H1 (cell line): Measurements from ENCODE around the gene NUP155. TPM values are rescaled to one million over a fixed set of nuclear protein-coding genes. Genes with fewer than 3 reads are reported as not detected.

Source experiments
- CTCF ChIA-PET: fragments of 300-600 bp; sonication (Branson Sonifier 250); formaldehyde crosslinking; loops from one replicate; lab custom pipeline; 2021; ENCODE audit not compliant: partially characterized antibody; lab: Charles Lee
- POLR2A ChIA-PET: fragments of 300-600 bp; sonication (Branson Sonifier 250); formaldehyde crosslinking; loops from one replicate; lab custom pipeline; 2021; ENCODE audit warnings: inconsistent platforms; ENCODE audit not compliant: partially characterized antibody; lab: Charles Lee
- DNase-seq, 2 experiments: peaks; one replicate each; pipeline versions ENCODE4 v3.0.0 to v3.0.0-alpha.2; 2010 to 2022; ENCODE audit warnings: low spot score in 2 of 2, low read depth in 1 of 2, mixed read lengths in 1 of 2
- FAIRE-seq: peaks from 2 replicates; lab custom pipeline; 2011; peaks lifted over from hg19 to GRCh38; lab: Jason Lieb, UNC
- H2AFZ ChIP-seq: 2 replicates; pipeline ENCODE4 v1.8.1; 2012; ENCODE audit warnings: low read length, inconsistent platforms
- H2AK5ac ChIP-seq: 2 replicates; pipeline ENCODE4 v1.6.1; 2013; ENCODE audit warnings: low read depth, low read length
- H2BK120ac ChIP-seq: replicated peaks from 2 replicates; pipeline ENCODE3; 2013; ENCODE audit warnings: low read depth, low read length, inconsistent platforms
- H2BK12ac ChIP-seq: 2 replicates; pipeline ENCODE4 v1.6.1; 2013; ENCODE audit warnings: low read depth, low read length
- H2BK15ac ChIP-seq: 2 replicates; pipeline ENCODE4 v1.6.1; 2013; ENCODE audit warnings: low read length
- H2BK20ac ChIP-seq: 2 replicates; pipeline ENCODE4 v1.6.1; 2013; ENCODE audit warnings: low read length
- H2BK5ac ChIP-seq: 2 replicates; pipeline ENCODE4 v1.6.1; 2013; ENCODE audit warnings: low read depth, low read length
- H3K14ac ChIP-seq: 2 replicates; pipeline ENCODE4 v1.6.1; 2013; ENCODE audit warnings: inconsistent platforms; ENCODE audit not compliant: insufficient read length
- H3K18ac ChIP-seq: 2 replicates; pipeline ENCODE4 v1.6.1; 2013; ENCODE audit warnings: low read length; ENCODE audit errors: extremely low read depth
- H3K23ac ChIP-seq: 2 replicates; pipeline ENCODE4 v1.6.1; 2013; ENCODE audit warnings: inconsistent platforms; ENCODE audit not compliant: insufficient read length
- H3K23me2 ChIP-seq: 2 replicates; pipeline ENCODE4 v1.6.1; 2013; ENCODE audit warnings: low read depth, low read length
- H3K27ac ChIP-seq: 2 replicates; pipeline ENCODE4 v1.6.1; 2011; ENCODE audit warnings: low read depth, low read length, inconsistent platforms
- H3K27me3 ChIP-seq, 4 experiments: replicated peaks in 1 of 4; 1 replicate in 1 of 4; 2 replicates in 3 of 4; pipeline versions ENCODE4 v1.6.1 to v1.8.1; 2011 to 2013; ENCODE audit warnings: low read length in 3 of 4, mild to moderate bottlenecking in 3 of 4, inconsistent platforms in 2 of 4, mixed read lengths in 2 of 4, moderate library complexity in 1 of 4; ENCODE audit not compliant: control insufficient read depth in 3 of 4, insufficient read depth in 3 of 4; ENCODE audit errors: extremely low read depth in 1 of 4
- H3K36me3 ChIP-seq, 4 experiments: 2 replicates each; pipeline versions ENCODE4 v1.6.1 to v1.8.1; 2011 to 2013; ENCODE audit warnings: mild to moderate bottlenecking in 4 of 4, low read length in 3 of 4, moderate library complexity in 2 of 4, control low read depth in 1 of 4, inconsistent platforms in 1 of 4; ENCODE audit not compliant: insufficient read depth in 4 of 4, control insufficient read depth in 2 of 4
- H3K4ac ChIP-seq: replicated peaks from 2 replicates; pipeline ENCODE3; 2013; ENCODE audit warnings: low read length, low read depth, mixed read lengths, inconsistent platforms; ENCODE audit not compliant: insufficient read length
- H3K4me1 ChIP-seq, 4 experiments: replicated peaks in 1 of 4; 1 replicate in 1 of 4; 2 replicates in 3 of 4; pipeline versions ENCODE4 v1.6.1 to v1.8.1; 2011 to 2013; ENCODE audit warnings: low read length in 3 of 4, inconsistent platforms in 2 of 4, mixed read lengths in 1 of 4; ENCODE audit not compliant: insufficient read depth in 4 of 4, control insufficient read depth in 3 of 4
- H3K4me2 ChIP-seq, 2 experiments: 2 replicates each; pipeline versions ENCODE4 v1.6.1 to v1.8.1; 2011 to 2013; ENCODE audit warnings: low read depth in 2 of 2, low read length in 2 of 2, control low read depth in 1 of 2, inconsistent platforms in 1 of 2, mild to moderate bottlenecking in 1 of 2; ENCODE audit not compliant: insufficient read depth in 1 of 2
- H3K4me3 ChIP-seq, 4 experiments: fragments of 200-600, 300-600 bp in 1 of 4; sonication (generic), shearing (Covaris generic), sonication (Bioruptor Twin) in 1 of 4; 2 replicates each; pipeline versions ENCODE4 v1.5.1 to v1.8.1; 2011 to 2016; ENCODE audit warnings: low read length in 4 of 4, low read depth in 3 of 4, control low read depth in 2 of 4, inconsistent platforms in 2 of 4, mild to moderate bottlenecking in 2 of 4, mixed read lengths in 1 of 4, moderate library complexity in 1 of 4; ENCODE audit not compliant: insufficient read depth in 2 of 4; ENCODE audit errors: extremely low read depth in 1 of 4
- H3K56ac ChIP-seq: replicated peaks from 2 replicates; pipeline ENCODE3; 2013; ENCODE audit warnings: low read depth, mild to moderate bottlenecking, mixed read lengths, low read length, inconsistent platforms; ENCODE audit not compliant: insufficient read length
- H3K79me1 ChIP-seq: 2 replicates; pipeline ENCODE4 v1.6.1; 2013; ENCODE audit warnings: low read depth, low read length, control low read depth
- H3K79me2 ChIP-seq, 2 experiments: 2 replicates each; pipeline versions ENCODE4 v1.6.1 to v1.8.1; 2012 to 2013; ENCODE audit warnings: low read length in 2 of 2, mild to moderate bottlenecking in 2 of 2, inconsistent platforms in 1 of 2; ENCODE audit not compliant: insufficient read depth in 2 of 2, control insufficient read depth in 1 of 2
- H3K9ac ChIP-seq, 4 experiments: replicated peaks in 1 of 4; 1 replicate in 1 of 4; 2 replicates in 3 of 4; pipeline versions ENCODE4 v1.6.1 to v1.8.1; 2011 to 2013; ENCODE audit warnings: low read depth in 3 of 4, low read length in 3 of 4, control low read depth in 2 of 4, mild to moderate bottlenecking in 2 of 4, moderate library complexity in 2 of 4, inconsistent platforms in 1 of 4; ENCODE audit errors: extremely low read depth in 1 of 4
- H3K9me3 ChIP-seq, 2 experiments: 2 replicates each; pipeline versions ENCODE4 v1.6.1 to v1.8.1; 2012 to 2013; ENCODE audit warnings: mild to moderate bottlenecking in 2 of 2, moderate library complexity in 2 of 2, control low read depth in 1 of 2, inconsistent platforms in 1 of 2, low read depth in 1 of 2, low read length in 1 of 2, mixed read lengths in 1 of 2; ENCODE audit not compliant: insufficient read depth in 2 of 2
- H4K20me1 ChIP-seq, 2 experiments: replicated peaks in 1 of 2; 2 replicates each; pipeline versions ENCODE3 to v1.8.1; 2011 to 2013; ENCODE audit warnings: inconsistent platforms in 2 of 2, low read length in 2 of 2, mild to moderate bottlenecking in 1 of 2; ENCODE audit not compliant: insufficient read depth in 2 of 2, control insufficient read depth in 1 of 2
- H4K5ac ChIP-seq: 2 replicates; pipeline ENCODE4 v1.6.1; 2013; ENCODE audit warnings: low read length, low read depth, mixed read lengths, inconsistent platforms; ENCODE audit not compliant: insufficient read length
- H4K8ac ChIP-seq: 2 replicates; pipeline ENCODE4 v1.8.0; 2013; ENCODE audit warnings: mild to moderate bottlenecking, moderate library complexity, low read length, inconsistent platforms; ENCODE audit not compliant: insufficient read depth; ENCODE audit errors: extremely low read depth
- H4K91ac ChIP-seq: replicated peaks from 2 replicates; pipeline ENCODE3; 2013; ENCODE audit warnings: low read length, mixed read lengths, inconsistent platforms; ENCODE audit not compliant: insufficient read length
- BCL11A ChIP-seq, 2 experiments: IDR thresholded peaks; one replicate each; pipeline ENCODE4 v1.6.1; 2011; ENCODE audit warnings: low read depth in 2 of 2, low read length in 2 of 2, mild to moderate bottlenecking in 2 of 2
- EZH2 ChIP-seq: fragments of 200-600 bp; sonication (generic); IDR thresholded peaks from 2 replicates; pipeline ENCODE4 v1.7.1; 2012; ENCODE audit warnings: low read depth, mild to moderate bottlenecking, moderate library complexity, low read length, inconsistent platforms; ENCODE audit not compliant: severe bottlenecking
- JUN ChIP-seq: IDR thresholded peaks from 2 replicates; pipeline ENCODE4 v1.6.1; 2011; ENCODE audit warnings: low read depth, mild to moderate bottlenecking, improper control_type of control experiment, low read length
- POLR2AphosphoS5 ChIP-seq: IDR thresholded peaks from 2 replicates; pipeline ENCODE4 v1.6.1; 2011; ENCODE audit warnings: low read depth, low read length
- POU5F1 ChIP-seq: IDR thresholded peaks from 2 replicates; pipeline ENCODE4 v1.6.1; 2011; ENCODE audit warnings: low read depth, mild to moderate bottlenecking, low read length, moderate library complexity
- SAP30 ChIP-seq: fragments of 300-600 bp; sonication (generic); IDR thresholded peaks from 2 replicates; pipeline ENCODE4 v1.7.1; 2012; ENCODE audit warnings: low read length, moderate library complexity, mild to moderate bottlenecking, inconsistent platforms; ENCODE audit not compliant: insufficient read depth, insufficient replicate concordance
- TBP ChIP-seq: IDR thresholded peaks from 2 replicates; pipeline ENCODE4 v1.6.1; 2011; ENCODE audit warnings: low read depth, low read length, improper control_type of control experiment
- TCF12 ChIP-seq: IDR thresholded peaks from 2 replicates; pipeline ENCODE4 v1.6.1; 2011; ENCODE audit warnings: low read depth, mild to moderate bottlenecking, low read length
- WGBS, 2 experiments: shearing (Covaris generic) in 1 of 2; methylation state at CpG; one replicate each; pipeline versions ENCODE4 v1.1.6 to v1.1.7; 2013 to 2015; ENCODE audit warnings: low lambda C conversion rate in 2 of 2, mixed read lengths in 2 of 2, inconsistent platforms in 1 of 2, low coverage in 1 of 2, missing lambda C conversion rate in 1 of 2; ENCODE audit not compliant: insufficient replicate concordance in 2 of 2, insufficient coverage in 1 of 2, insufficient read length in 1 of 2; ENCODE audit errors: extremely low coverage in 1 of 2, missing lambda C conversion rate in 1 of 2; 5-methylcytosine and 5-hydroxymethylcytosine counted together
- polyA plus RNA-seq, 7 experiments: library from polyadenylated mRNA; depleted of rRNA in 3 of 7; stranded (reverse) in 5 of 7; unstranded in 2 of 7; fragments of >200 nt in 5 of 7; fragments of 200-250 nt in 2 of 7; gene quantifications; 1 replicate in 5 of 7; 2 replicates in 1 of 7; 4 replicates in 1 of 7; pipeline versions ENCODE4 v1.2.1 to v1.2.3, GENCODE V29; 2011 to 2013; ENCODE audit warnings: missing spikeins in 2 of 7, mixed read lengths in 2 of 7
- total RNA-seq: library from RNA; stranded (reverse); fragmentation: NEBNext Ultra II Directional; extraction: Animal tissue kit (Norgen Biotek cat#: 25700); gene quantifications from 2 replicates; pipeline ENCODE4 v1.2.1, GENCODE V29; 2021
- TF ChIP-seq, protein P1 (sequence below): IDR thresholded peaks from 2 replicates; pipeline ENCODE4 v1.6.1; 2011; ENCODE audit warnings: low read length, improper control_type of control experiment
- TF ChIP-seq, protein P2 (sequence below): IDR thresholded peaks from 2 replicates; pipeline ENCODE4 v1.6.1; 2012; ENCODE audit warnings: low read length, inconsistent platforms

The NUP155 gene
- total and polyA plus RNA-seq, 2 of the 8 experiments (the other 6 are each of a cell fraction or from before 2014, with no cell fraction given) = 27.1 to 91.6 TPM

DNA sequence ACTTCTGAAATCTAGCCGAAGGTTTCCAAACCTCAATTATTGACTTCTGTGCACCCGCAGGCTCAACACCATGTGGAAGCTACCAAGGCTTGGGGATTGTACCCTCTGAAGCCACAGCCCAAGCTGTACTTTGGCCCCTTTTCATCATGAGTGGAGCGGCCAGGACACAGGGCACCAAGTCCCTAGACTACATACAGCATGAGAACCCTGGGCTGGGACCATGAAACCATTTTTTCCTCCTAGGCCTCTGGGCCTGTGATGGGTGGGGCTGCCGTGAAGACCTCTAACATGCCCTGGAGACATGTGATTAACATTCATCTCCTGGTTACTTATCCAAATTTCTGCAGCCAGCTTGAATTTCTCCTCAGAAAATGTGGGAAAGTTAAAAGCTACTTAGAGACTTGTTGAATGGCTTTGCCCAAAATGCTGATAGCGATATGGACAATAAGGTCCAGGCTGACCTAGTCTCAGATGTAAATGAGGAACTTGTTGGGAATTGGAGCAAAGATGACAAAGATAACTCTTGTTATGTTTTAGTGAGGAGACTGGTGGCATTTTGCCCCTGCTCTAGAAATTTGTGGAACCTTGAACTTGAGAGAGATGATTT is 87.6 kb downstream of the NUP155 start:
- Histone ChIP-seq H2BK120ac (no peak overlapping the region), H3K14ac (no peak overlapping the region), H2BK20ac (no peak overlapping the region), H3K23ac (no peak overlapping the region), H2BK12ac (no peak overlapping the region), H3K4me1 (no peaks in the 10 kb centered on the region), H3K56ac (no peak overlapping the region), H3K36me3 (no peaks in the 10 kb centered on the region; a peak in 1 of 8 replicates), H3K4me2 (no peak overlapping the region), H2AFZ (no peak overlapping the region), H3K27me3 (no peaks in the 10 kb centered on the region), H3K4me3 (no peak overlapping the region), H2BK5ac (no peak overlapping the region), H4K8ac (no peak overlapping the region), H3K23me2 (no peaks in the 10 kb centered on the region), H3K9ac (no peak overlapping the region), H4K5ac (no peak overlapping the region), H2BK15ac (no peak overlapping the region), H4K20me1 (no peaks in the 10 kb centered on the region)
- no peak for FAIRE-seq
- 88% methylated on average over 5 of the region's 5 CpGs; no CpG with 5 or more reads in 1 of the 2 experiments for WGBS, 2 experiments
- POLR2A ChIA-PET = no interaction called here
- TF ChIP-seq JUN (no peak), SAP30 (no peak), EZH2 (no peak), POLR2AphosphoS5 (no peak), TCF12 (no peak), BCL11A (IDR thresholded peaks at IDR 0.05; ENCODE audit: low read depth in 2 of 2, low read length in 2 of 2) (no peak), POU5F1 (no peak), TBP (no peak)
- TF ChIP-seq, protein P1, sequence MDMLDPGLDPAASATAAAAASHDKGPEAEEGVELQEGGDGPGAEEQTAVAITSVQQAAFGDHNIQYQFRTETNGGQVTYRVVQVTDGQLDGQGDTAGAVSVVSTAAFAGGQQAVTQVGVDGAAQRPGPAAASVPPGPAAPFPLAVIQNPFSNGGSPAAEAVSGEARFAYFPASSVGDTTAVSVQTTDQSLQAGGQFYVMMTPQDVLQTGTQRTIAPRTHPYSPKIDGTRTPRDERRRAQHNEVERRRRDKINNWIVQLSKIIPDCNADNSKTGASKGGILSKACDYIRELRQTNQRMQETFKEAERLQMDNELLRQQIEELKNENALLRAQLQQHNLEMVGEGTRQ = no peak
- TF ChIP-seq, protein P2, sequence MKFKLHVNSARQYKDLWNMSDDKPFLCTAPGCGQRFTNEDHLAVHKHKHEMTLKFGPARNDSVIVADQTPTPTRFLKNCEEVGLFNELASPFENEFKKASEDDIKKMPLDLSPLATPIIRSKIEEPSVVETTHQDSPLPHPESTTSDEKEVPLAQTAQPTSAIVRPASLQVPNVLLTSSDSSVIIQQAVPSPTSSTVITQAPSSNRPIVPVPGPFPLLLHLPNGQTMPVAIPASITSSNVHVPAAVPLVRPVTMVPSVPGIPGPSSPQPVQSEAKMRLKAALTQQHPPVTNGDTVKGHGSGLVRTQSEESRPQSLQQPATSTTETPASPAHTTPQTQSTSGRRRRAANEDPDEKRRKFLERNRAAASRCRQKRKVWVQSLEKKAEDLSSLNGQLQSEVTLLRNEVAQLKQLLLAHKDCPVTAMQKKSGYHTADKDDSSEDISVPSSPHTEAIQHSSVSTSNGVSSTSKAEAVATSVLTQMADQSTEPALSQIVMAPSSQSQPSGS = no peak
- TF ChIP-seq, all 59 proteins: peak for 0
- no peak overlapping the region for H4K91ac ChIP-seq
- peaks cover 30 to 45% of the 10 kb centered on the region in 2 experiments for H3K9me3 ChIP-seq
- H3K27ac ChIP-seq = no peak overlapping the region
- no peaks in the 10 kb centered on the region for H3K79me2 ChIP-seq
- no peak for DNase-seq
- H3K18ac ChIP-seq = no peak overlapping the region
- CTCF ChIA-PET = no interaction called here
- no peak overlapping the region for H2AK5ac ChIP-seq
- H3K4ac ChIP-seq = no peak overlapping the region
- H3K79me1 ChIP-seq = no peaks in the 10 kb centered on the region
